Measurements from ENCODE around the gene AVEN.

GRCh38 chr15:33839540-33839939 is 199.5 kb downstream of the AVEN start:
- TF ChIP-seq REST (IDR thresholded peaks at IDR 0.05; ENCODE audit: insufficient read depth in 1 of 2, low read depth in 2 of 2, low read length in 2 of 2) (no peak), POLR2AphosphoS5 (IDR thresholded peaks at IDR 0.05; ENCODE audit: low read depth, low read length) (no peak), SIN3A (IDR thresholded peaks at IDR 0.05; ENCODE audit: borderline replicate concordance, insufficient read depth, low read length) (no peak)

Data from PFSK-1 (cell line).